Aorta (tissue), 5 donors: ENCODE measurements around the gene SAE1. TPM values are rescaled to one million over a fixed set of nuclear protein-coding genes. Genes with fewer than 3 reads are reported as not detected.

Source experiments
- ATAC-seq: fragments of 200-7000 bp; cut with Tn5 transposase; one replicate; pipeline ENCODE4 v1.9.1; 2022; ENCODE audit warnings: moderate library complexity; ENCODE audit not compliant: low FRiP score
- DNase-seq, 2 donors: peaks; one replicate each; pipeline ENCODE4 v3.0.0-alpha.2; 2020
- H3K27ac ChIP-seq, 2 donors: one replicate each; pipeline ENCODE4 v1.5.1; 2013; ENCODE audit warnings: low read length in 2 of 2, mild to moderate bottlenecking in 2 of 2, moderate library complexity in 2 of 2, control low read depth in 1 of 2, inconsistent platforms in 1 of 2, low read depth in 1 of 2
- H3K27me3 ChIP-seq, 2 donors: one replicate each; pipeline ENCODE4 v1.6.1; 2013; ENCODE audit warnings: control low read depth in 1 of 2, low read length in 1 of 2, mild to moderate bottlenecking in 1 of 2, moderate library complexity in 1 of 2; ENCODE audit not compliant: insufficient read depth in 2 of 2, control insufficient read depth in 1 of 2
- H3K36me3 ChIP-seq, 2 donors: one replicate each; pipeline ENCODE4 v1.6.1; 2013; ENCODE audit warnings: control low read depth in 1 of 2, low read length in 1 of 2, mild to moderate bottlenecking in 1 of 2; ENCODE audit not compliant: insufficient read depth in 2 of 2, control insufficient read depth in 1 of 2
- H3K4me1 ChIP-seq, 2 donors: one replicate each; pipeline ENCODE4 v1.6.1; 2013; ENCODE audit warnings: low read length in 2 of 2, control low read depth in 1 of 2, mild to moderate bottlenecking in 1 of 2, moderate library complexity in 1 of 2; ENCODE audit not compliant: insufficient read depth in 2 of 2, control insufficient read depth in 1 of 2
- H3K4me3 ChIP-seq, 2 donors: one replicate each; pipeline ENCODE4 v1.5.1; 2013; ENCODE audit warnings: low read length in 2 of 2, control low read depth in 1 of 2, mild to moderate bottlenecking in 1 of 2
- H3K9me3 ChIP-seq: one replicate; pipeline ENCODE4 v1.6.1; 2013; ENCODE audit warnings: mild to moderate bottlenecking, low read length; ENCODE audit not compliant: control insufficient read depth
- WGBS, 2 donors: extraction: QIAGEN DNeasy Blood & Tissue Kit; methylation state at CpG; one replicate each; pipeline ENCODE4 v1.1.7; 2013; 5-methylcytosine and 5-hydroxymethylcytosine counted together
- intact Hi-C, 2 donors: fragments of 100-400 bp; cut with DNase I; formaldehyde crosslinking; loops; one replicate each; pipeline versions ENCODE4 v1.14.2 to v1.15.0; 2022
- long read RNA-seq, 2 donors: library from polyadenylated mRNA; unstranded; transcript quantifications; one replicate each; pipeline ENCODE4 v2.0.0, GENCODE V29; 2020 to 2021
- polyA plus RNA-seq, 2 donors: library from polyadenylated mRNA; stranded (reverse); fragments of 200-250 nt; gene quantifications; one replicate each; pipeline ENCODE4 v1.2.3, GENCODE V29; 2013
- total RNA-seq, 2 donors: library from RNA; stranded (reverse); fragmentation: NEBNext Ultra II Directional; extraction: Animal tissue kit (Norgen Biotek cat#: 25700); gene quantifications; one replicate each; pipeline ENCODE4 v1.2.1, GENCODE V29; 2021
- donor health status: healthy with polysubstance abuse.
- donor health status: Bipolar disorder and iron deficiency.
- donor health status: DM: no; HTN: no; CAD: no.
- donor health status: DM: no; HTN: no; CAD: no.
- donor health status: DM: yes; HTN: yes; CAD: no.

Gene SAE1
- total RNA-seq (10 to 100 TPM; 44.5 to 64.9 TPM), polyA plus RNA-seq (10 to 100 TPM; 49.5 to 59.0 TPM)
- long read RNA-seq, donor 1, transcript SAE1-202 (8 exons, 1,851 nt), result minor isoform, 13 of 415 reads
- long read RNA-seq, donor 1, transcript SAE1-201 (9 exons, 2,049 nt), result major isoform, 294 of 415 reads
- long read RNA-seq, donor 1, partial matches to known transcripts, result 30 of 415 reads
- long read RNA-seq, donor 1, other reads (novel, unspliced or antisense), result 74 of 415 reads
- long read RNA-seq, donor 2, transcript SAE1-201 (9 exons, 2,049 nt), result major isoform, 40 of 59 reads
- long read RNA-seq, donor 2, partial matches to known transcripts, result 11 of 59 reads
- long read RNA-seq, donor 2, other reads (novel, unspliced or antisense), result 7 of 59 reads

DNA sequence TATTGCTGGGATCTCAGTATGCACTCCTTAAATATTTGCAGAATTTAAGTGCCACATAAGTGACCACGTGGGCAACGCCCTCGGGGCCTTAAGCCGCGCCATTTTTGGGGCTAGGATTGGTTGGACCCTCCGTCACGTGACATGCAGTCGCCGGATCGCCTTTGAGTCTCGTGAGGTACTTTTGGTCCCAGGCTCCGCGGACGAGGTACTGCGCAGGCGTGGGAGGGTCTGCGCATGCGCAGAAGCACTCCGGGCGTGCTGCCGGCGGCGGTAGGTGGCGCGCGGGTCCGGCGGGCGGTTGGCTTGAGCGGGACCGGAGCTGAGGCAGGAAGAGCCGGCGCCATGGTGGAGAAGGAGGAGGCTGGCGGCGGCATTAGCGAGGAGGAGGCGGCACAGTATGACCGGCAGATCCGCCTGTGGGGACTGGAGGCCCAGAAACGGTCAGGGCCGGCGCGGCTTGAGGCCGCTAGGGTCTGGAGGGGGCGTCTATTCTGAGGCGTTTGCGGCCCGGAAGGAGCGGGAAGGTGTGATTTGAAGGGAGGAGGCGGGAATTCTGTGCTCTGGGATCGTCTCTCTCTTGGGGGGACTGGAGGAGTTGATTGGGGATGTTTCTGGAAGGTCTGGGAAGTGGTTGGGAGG, at the start of gene SAE1:
Gene SAE1 (plus strand): TSS at position 247 of the 639 bp plus-strand sequence. CDS start 96 bp downstream, at position 343.
- intact Hi-C loops, result no loop called here
- DNase-seq, result peak; percentile 96 to 98
- WGBS, 2 donors, result 0% methylated on average over 50 to 51 of the region's 51 CpGs
- H3K36me3 ChIP-seq, result no peaks in the 10 kb centered on the region
- H3K4me1 ChIP-seq, result peaks cover 0 to 4% of the 10 kb centered on the region in 2 donors
- H3K27ac ChIP-seq, result peak within 1 kb of the TSS in 1 of 2 donors; percentile 76
- peak within 1 kb of the TSS; percentile 52 to 62 for H3K4me3 ChIP-seq
- ATAC-seq, result peak; percentile 97
- no peaks in the 10 kb centered on the region for H3K27me3 ChIP-seq
- H3K9me3 ChIP-seq, result no peaks in the 10 kb centered on the region

DNA sequence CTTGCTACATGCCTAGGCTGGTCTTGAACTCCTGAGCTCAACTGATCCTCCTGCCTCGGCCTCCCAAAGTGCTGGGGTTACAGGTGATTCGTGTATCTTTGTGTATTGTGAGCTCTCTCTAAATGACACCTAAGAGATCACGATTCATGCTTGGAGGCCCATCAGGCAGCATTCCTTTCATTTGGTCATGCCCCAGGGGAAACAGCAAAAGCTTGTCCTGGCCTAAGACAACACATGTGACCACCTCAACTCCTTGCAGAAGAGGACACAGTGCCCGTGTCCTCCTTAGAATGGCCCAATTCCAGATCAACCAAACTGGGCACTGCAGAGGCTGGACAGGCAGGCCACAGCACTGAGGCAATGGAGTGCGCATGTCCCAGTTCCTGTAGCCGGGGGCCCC, 49.5 kb upstream of the SAE1 start:
- H3K27ac ChIP-seq, result peak overlapping the region in 1 of 2 donors; percentile 49
- intact Hi-C loops, result no loop called here

DNA sequence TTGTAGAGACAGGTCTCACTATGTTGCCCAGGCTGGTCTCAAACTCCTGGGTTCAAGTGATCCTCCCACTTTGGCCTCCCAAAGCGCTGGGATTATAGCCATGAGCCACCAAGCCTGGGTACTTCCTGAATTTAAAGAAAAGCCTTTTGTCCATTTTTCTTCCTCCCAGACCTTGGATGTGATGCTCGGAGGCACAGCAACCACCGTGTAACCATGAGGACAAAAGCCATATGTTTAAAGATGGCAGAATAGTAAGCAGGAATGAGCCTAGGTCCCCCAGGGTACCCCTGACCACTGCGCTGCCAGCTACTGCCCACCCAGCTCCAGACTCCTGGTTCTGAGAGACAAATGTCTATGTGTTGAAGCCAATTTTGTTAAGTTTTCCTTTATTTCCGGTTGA, 48.1 kb upstream of the SAE1 start:
- no peak for DNase-seq
- Histone ChIP-seq H3K4me1 (no peaks in the 10 kb centered on the region), H3K27ac (no peak overlapping the region), H3K27me3 (no peaks in the 10 kb centered on the region), H3K4me3 (no peak overlapping the region), H3K9me3 (no peaks in the 10 kb centered on the region), H3K36me3 (peaks cover 0 to 10% of the 10 kb centered on the region in 2 donors)
- WGBS, 2 donors, result 96 to 97% methylated on average over 5 of the region's 5 CpGs
- intact Hi-C loops, result no loop called here
- no peak for ATAC-seq

More for the DNA sequence above, 49.5 kb upstream of the SAE1 start:
- 58 to 62% methylated on average over 6 of the region's 6 CpGs for WGBS, 2 donors
- no peaks in the 10 kb centered on the region for H3K4me1 ChIP-seq
- ATAC-seq, result no peak
- H3K4me3 ChIP-seq, result no peak overlapping the region
- no peaks in the 10 kb centered on the region for H3K27me3 ChIP-seq
- peaks cover 0 to 10% of the 10 kb centered on the region in 2 donors for H3K36me3 ChIP-seq
- H3K9me3 ChIP-seq, result no peaks in the 10 kb centered on the region
- no peak for DNase-seq

DNA sequence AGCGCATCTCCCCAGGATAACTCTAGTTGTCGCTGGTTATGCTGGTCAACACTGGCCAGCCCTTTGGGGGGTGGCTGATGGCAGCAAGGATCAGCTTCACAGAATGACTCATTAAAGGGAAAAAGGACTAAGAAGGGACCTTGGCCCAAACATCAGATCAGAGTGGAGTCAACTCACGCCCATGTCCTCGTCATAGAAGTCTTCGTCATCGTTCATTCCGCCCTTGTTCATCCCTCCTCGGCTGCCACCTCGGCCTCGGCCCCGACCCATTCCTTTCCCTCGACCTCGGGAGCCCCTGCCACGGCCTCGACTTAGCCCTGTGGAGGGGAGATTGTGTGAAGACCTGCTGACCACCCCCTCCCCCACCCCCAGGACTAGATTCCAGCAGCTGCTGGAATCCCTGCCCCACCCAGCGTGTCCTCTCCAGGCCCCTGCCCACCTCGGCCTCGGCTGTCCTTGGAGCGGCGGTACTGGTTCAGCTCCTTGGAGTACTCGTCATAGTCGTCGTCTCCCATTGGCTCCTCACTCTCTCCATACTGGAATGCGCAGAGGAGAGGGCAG, 45.7 kb upstream of the SAE1 start:
- intact Hi-C loops, result no loop called here
- DNase-seq (no peak), ATAC-seq (no peak)
- 91 to 94% methylated on average over 24 of the region's 24 CpGs for WGBS, 2 donors
- H3K4me1 ChIP-seq, result no peaks in the 10 kb centered on the region
- no peaks in the 10 kb centered on the region for H3K9me3 ChIP-seq
- H3K4me3 ChIP-seq, result no peak overlapping the region
- no peaks in the 10 kb centered on the region for H3K27me3 ChIP-seq
- H3K27ac ChIP-seq, result no peak overlapping the region
- peaks cover 0 to 10% of the 10 kb centered on the region in 2 donors for H3K36me3 ChIP-seq

- no peaks in the 10 kb centered on the region for H3K27me3 ChIP-seq
- peaks cover 0 to 10% of the 10 kb centered on the region in 2 donors for H3K36me3 ChIP-seq
- H3K9me3 ChIP-seq, result no peaks in the 10 kb centered on the region
- no peak for ATAC-seq
- no peak overlapping the region for H3K27ac ChIP-seq
- no peak overlapping the region for H3K4me3 ChIP-seq
- intact Hi-C loops, result no loop called here
- DNase-seq, result no peak
- 94 to 96% methylated on average over 17 of the region's 17 CpGs for WGBS, 2 donors
- H3K4me1 ChIP-seq, result no peaks in the 10 kb centered on the region
These were observed 44.4 kb upstream of the SAE1 start for GRCh38 chr19:47086280-47086679.

- H3K4me1 ChIP-seq, result no peaks in the 10 kb centered on the region
- no peaks in the 10 kb centered on the region for H3K36me3 ChIP-seq
- H3K27ac ChIP-seq, result no peak overlapping the region
- no peaks in the 10 kb centered on the region for H3K27me3 ChIP-seq
- ATAC-seq, result peak; percentile 45
- H3K4me3 ChIP-seq, result no peak overlapping the region
- DNase-seq, result no peak
- intact Hi-C loops, result no loop called here
- H3K9me3 ChIP-seq, result no peaks in the 10 kb centered on the region
- WGBS, 2 donors, result 92 to 93% methylated on average over 21 of the region's 21 CpGs
These were observed 40.8 kb upstream of the SAE1 start for GRCh38 chr19:47089767-47090350.

GRCh38 chr19:47093254-47093653, 37.4 kb upstream of the SAE1 start:
- H3K27ac ChIP-seq, result no peak overlapping the region

DNA sequence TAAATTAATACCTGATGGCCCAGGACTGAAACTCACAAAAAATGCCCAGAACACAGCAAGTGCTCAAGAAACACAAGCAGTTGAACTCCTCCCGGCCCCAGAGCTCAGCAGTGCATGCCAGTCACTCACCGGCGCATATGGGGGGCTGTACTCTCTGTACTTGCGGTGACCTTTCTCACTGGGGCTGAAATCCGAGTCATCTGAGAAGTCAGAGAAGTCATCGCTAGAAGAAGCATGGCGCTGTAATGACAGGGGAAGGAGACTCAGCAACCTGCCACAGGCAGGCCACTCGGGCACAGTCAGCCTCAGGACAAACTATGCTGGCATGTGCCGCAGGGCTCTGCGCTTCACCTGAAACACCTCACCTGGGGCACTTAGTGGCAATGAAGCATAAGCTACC, 36.8 kb upstream of the SAE1 start:
- H3K36me3 ChIP-seq, result no peaks in the 10 kb centered on the region
- intact Hi-C loops, result no loop called here
- no peaks in the 10 kb centered on the region for H3K9me3 ChIP-seq
- DNase-seq (no peak), ATAC-seq (no peak)
- H3K4me1 ChIP-seq, result no peaks in the 10 kb centered on the region
- H3K4me3 ChIP-seq, result no peak overlapping the region
- H3K27me3 ChIP-seq, result no peaks in the 10 kb centered on the region
- no peak overlapping the region for H3K27ac ChIP-seq
- 79 to 80% methylated on average over 10 of the region's 10 CpGs for WGBS, 2 donors

More at GRCh38 chr19:47093254-47093653, 37.4 kb upstream of the SAE1 start:
- Histone ChIP-seq H3K36me3 (no peaks in the 10 kb centered on the region), H3K4me1 (no peaks in the 10 kb centered on the region), H3K4me3 (no peak overlapping the region), H3K9me3 (no peaks in the 10 kb centered on the region), H3K27me3 (no peaks in the 10 kb centered on the region)
- DNase-seq, result no peak
- ATAC-seq, result no peak
- intact Hi-C loops, result no loop called here
- WGBS, 2 donors, result 61 to 63% methylated on average over 5 of the region's 5 CpGs
